ENCODE results near the gene PPP1R9B.
A peak's percentile ranks its signal among the peaks of the same experiment; 100 is the strongest.

Gene PPP1R9B

GRCh38 chr17:50150354-50151040 is at the start of gene PPP1R9B:
Gene PPP1R9B (minus strand): TSS chr17:50150677. CDS start chr17:50150513, 164 bp downstream.
- Histone ChIP-seq H3K4me1 (peaks cover 49 to 71% (median 57%) of the 10 kb centered on the region in 10 experiments), H3K36me3 (peaks cover 0 to 35% (median 27%) of the 10 kb centered on the region in 11 experiments; a peak in 18 of 22 replicates), H4K20me1 (peaks cover 25 to 49% (median 38%) of the 10 kb centered on the region in 11 experiments), H3K9ac (peak within 1 kb of the TSS; percentile 94 to 99 (median 98)), H3K27me3 (no peaks in the 10 kb centered on the region), H3K4me3 (peak within 1 kb of the TSS; percentile 93 to 100 (median 99)), H3K27ac (peak within 1 kb of the TSS; percentile 88 to 97 (median 95)), H3K9me3 (replicated peaks in 1 of 11) (no peaks in the 10 kb centered on the region), H3K4me2 (peak within 1 kb of the TSS; percentile 92 to 100 (median 98))
- TF ChIP-seq Cebpa-rat (IDR thresholded peaks at IDR 0.05) = no peak

GRCh38 chr17:50199803-50200456 is 49.5 kb upstream of the PPP1R9B start:
- peak overlapping the region; percentile 44 to 67 (median 54) for H3K4me3 ChIP-seq
- peaks cover 17 to 34% (median 28%) of the 10 kb centered on the region in 10 experiments; a peak in 19 of 20 replicates for H3K4me1 ChIP-seq
- no peak for TF ChIP-seq Cebpa-rat (IDR thresholded peaks at IDR 0.05)
- no peaks in the 10 kb centered on the region for H3K9me3 ChIP-seq (replicated peaks in 1 of 11)
- no peaks in the 10 kb centered on the region for H3K36me3 ChIP-seq
- H3K9ac ChIP-seq = peak overlapping the region; percentile 40 to 78 (median 65); a peak in 17 of 22 replicates
- peak overlapping the region; percentile 74 to 97 (median 92) for H3K4me2 ChIP-seq
- peaks cover 0 to 11% (median 0%) of the 10 kb centered on the region in 11 experiments; a peak in 1 of 22 replicates for H4K20me1 ChIP-seq
- H3K27me3 ChIP-seq = peaks cover 44 to 69% (median 54%) of the 10 kb centered on the region in 11 experiments
- peak overlapping the region in 1 of 11 experiments; percentile 20; a peak in 1 of 22 replicates for H3K27ac ChIP-seq

GRCh38 chr17:50199211-50199802 is 48.8 kb upstream of the PPP1R9B start:
- Histone ChIP-seq H3K4me1 (peaks cover 17 to 35% (median 28%) of the 10 kb centered on the region in 10 experiments; a peak in 19 of 20 replicates), H3K4me3 (peak overlapping the region in 7 of 10 experiments; percentile 49 to 67 (median 59); a peak in 15 of 20 replicates), H3K9me3 (replicated peaks in 1 of 11) (no peaks in the 10 kb centered on the region), H3K27ac (no peak overlapping the region), H3K9ac (peak overlapping the region in 4 of 11 experiments; percentile 38 to 69 (median 53); a peak in 4 of 22 replicates), H4K20me1 (peaks cover 0 to 11% (median 0%) of the 10 kb centered on the region in 11 experiments; a peak in 1 of 22 replicates), H3K36me3 (no peaks in the 10 kb centered on the region), H3K4me2 (peak overlapping the region; percentile 74 to 97 (median 92)), H3K27me3 (peaks cover 38 to 63% (median 48%) of the 10 kb centered on the region in 11 experiments)
- TF ChIP-seq Cebpa-rat (IDR thresholded peaks at IDR 0.05) = no peak

GRCh38 chr17:50198026-50198669 is 47.7 kb upstream of the PPP1R9B start:
- H3K9me3 ChIP-seq (replicated peaks in 1 of 11) = no peaks in the 10 kb centered on the region
- H3K4me1 ChIP-seq = peaks cover 13 to 47% (median 34%) of the 10 kb centered on the region in 10 experiments; a peak in 19 of 20 replicates
- H3K4me3 ChIP-seq = no peak overlapping the region
- H3K27ac ChIP-seq = no peak overlapping the region
- H4K20me1 ChIP-seq = peaks cover 0 to 11% (median 0%) of the 10 kb centered on the region in 11 experiments; a peak in 1 of 22 replicates
- H3K4me2 ChIP-seq = no peak overlapping the region
- H3K9ac ChIP-seq = no peak overlapping the region
- no peak for TF ChIP-seq Cebpa-rat (IDR thresholded peaks at IDR 0.05)
- H3K36me3 ChIP-seq = no peaks in the 10 kb centered on the region
- H3K27me3 ChIP-seq = peaks cover 27 to 51% (median 36%) of the 10 kb centered on the region in 11 experiments

- H3K27me3 ChIP-seq = peaks cover 13 to 38% (median 23%) of the 10 kb centered on the region in 11 experiments
- no peak overlapping the region for H3K9ac ChIP-seq
- no peak overlapping the region for H3K4me2 ChIP-seq
- no peaks in the 10 kb centered on the region for H3K36me3 ChIP-seq
- H4K20me1 ChIP-seq = peaks cover 0 to 16% (median 0%) of the 10 kb centered on the region in 11 experiments; a peak in 2 of 22 replicates
- TF ChIP-seq Cebpa-rat (IDR thresholded peaks at IDR 0.05) = no peak
- H3K4me3 ChIP-seq = no peak overlapping the region
- H3K4me1 ChIP-seq = peaks cover 9 to 60% (median 48%) of the 10 kb centered on the region in 10 experiments; a peak in 18 of 20 replicates
- no peak overlapping the region for H3K27ac ChIP-seq
- H3K9me3 ChIP-seq (replicated peaks in 1 of 11) = no peaks in the 10 kb centered on the region
Observed at GRCh38 chr17:50196826-50197225, 46.3 kb upstream of the PPP1R9B start.

- peak overlapping the region in 2 of 11 experiments; percentile 12 to 43; a peak in 2 of 22 replicates for H3K4me2 ChIP-seq
- TF ChIP-seq Cebpa-rat (IDR thresholded peaks at IDR 0.05) = no peak
- no peaks in the 10 kb centered on the region for H3K36me3 ChIP-seq
- no peaks in the 10 kb centered on the region for H3K9me3 ChIP-seq (replicated peaks in 1 of 11)
- H3K27ac ChIP-seq = no peak overlapping the region
- H3K27me3 ChIP-seq = peaks cover 6 to 30% (median 15%) of the 10 kb centered on the region in 11 experiments
- peaks cover 0 to 23% (median 0%) of the 10 kb centered on the region in 11 experiments; a peak in 2 of 22 replicates for H4K20me1 ChIP-seq
- peaks cover 6 to 61% (median 46%) of the 10 kb centered on the region in 10 experiments; a peak in 18 of 20 replicates for H3K4me1 ChIP-seq
- no peak overlapping the region for H3K4me3 ChIP-seq
- peak overlapping the region in 1 of 11 experiments; percentile 7; a peak in 1 of 22 replicates for H3K9ac ChIP-seq
Observed at GRCh38 chr17:50196036-50196435, 45.6 kb upstream of the PPP1R9B start.

- no peak for TF ChIP-seq Cebpa-rat (IDR thresholded peaks at IDR 0.05)
- peak overlapping the region in 6 of 11 experiments; percentile 5 to 43 (median 18); a peak in 7 of 22 replicates for H3K4me2 ChIP-seq
- H3K27ac ChIP-seq = no peak overlapping the region
- H3K36me3 ChIP-seq = no peaks in the 10 kb centered on the region
- H3K27me3 ChIP-seq = peaks cover 0 to 22% (median 9%) of the 10 kb centered on the region in 11 experiments; a peak in 14 of 22 replicates
- no peak overlapping the region for H3K4me3 ChIP-seq
- H3K9me3 ChIP-seq (replicated peaks in 1 of 11) = no peaks in the 10 kb centered on the region
- peaks cover 4 to 53% (median 41%) of the 10 kb centered on the region in 10 experiments; a peak in 18 of 20 replicates for H3K4me1 ChIP-seq
- H3K9ac ChIP-seq = peak overlapping the region in 3 of 11 experiments; percentile 7 to 13 (median 7); a peak in 2 of 22 replicates
- peaks cover 0 to 23% (median 0%) of the 10 kb centered on the region in 11 experiments; a peak in 2 of 22 replicates for H4K20me1 ChIP-seq
Observed at GRCh38 chr17:50194934-50195865, 44.7 kb upstream of the PPP1R9B start.
